Astrocyte of the spinal cord (primary cell): ENCODE results near the gene P2RX5.

Experiments
- DNase-seq: peaks from one replicate; pipeline ENCODE4 v3.0.0; 2011; ENCODE audit warnings: low read depth, low spot score
- H3K4me3 ChIP-seq: 2 replicates; pipeline ENCODE4 v1.5.1; 2011; ENCODE audit warnings: low read depth, mild to moderate bottlenecking, low read length, moderate library complexity
- CTCF ChIP-seq: IDR thresholded peaks from 2 replicates; pipeline ENCODE4 v1.5.1; 2012; ENCODE audit warnings: low read depth, mild to moderate bottlenecking, low read length, inconsistent platforms
- in situ Hi-C: cut with HindIII; loops from 2 replicates; pipeline ENCODE4 v1.10.0; 2017; ENCODE audit warnings: low sequenced_read_pairs

P2RX5 gene

GRCh38 chr17:3627769-3628167, 68.2 kb downstream of the P2RX5 start:
- in situ Hi-C loops = no loop called here
- H3K4me3 ChIP-seq = no peak overlapping the region
- no peak for DNase-seq
- no peak for TF ChIP-seq CTCF

GRCh38 chr17:3626831-3627768, 68.9 kb downstream of the P2RX5 start:
- H3K4me3 ChIP-seq = no peak overlapping the region
- no peak for DNase-seq
- in situ Hi-C loops = no loop called here
- TF ChIP-seq CTCF = no peak
